Measurements from ENCODE around the gene RFX2.

The RFX2 gene

DNA sequence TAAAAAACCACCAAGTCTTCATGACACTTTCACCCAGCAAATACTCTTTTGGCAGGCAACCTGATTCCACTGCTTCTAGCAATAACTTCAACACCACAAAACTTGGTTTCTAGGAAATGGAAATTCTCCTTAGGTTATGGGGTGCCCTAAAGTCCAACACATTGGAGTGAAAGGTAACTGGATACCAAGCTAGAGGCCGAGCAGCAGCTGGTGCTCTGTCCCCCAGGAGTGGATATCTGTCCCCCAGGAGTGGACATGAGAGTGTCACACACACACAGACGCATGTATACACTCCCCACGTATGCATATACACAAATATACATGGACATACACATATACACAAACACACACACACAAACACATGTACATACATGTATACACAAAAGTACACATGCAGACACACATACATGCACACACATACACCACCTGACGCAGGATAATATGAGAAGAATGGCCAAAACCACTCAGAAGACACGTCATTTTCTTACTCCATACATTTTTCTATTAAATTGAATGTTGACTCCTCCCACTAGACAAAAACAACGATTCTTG lies 50.8 kb downstream of the RFX2 start:
- Histone ChIP-seq H4K91ac (ENCODE audit: low read depth, low read length, poor library complexity) (no peak overlapping the region), H3K18ac (ENCODE audit: low read length) (no peak overlapping the region), H3K23ac (ENCODE audit: low read depth, low read length, poor library complexity) (no peak overlapping the region), H3K36me3 (replicated peaks in 1 of 2; ENCODE audit: control insufficient read depth in 2 of 2, insufficient read depth in 2 of 2, low read length in 2 of 2) (peaks cover 2 to 12% of the 10 kb centered on the region in 2 donors), H2BK12ac (ENCODE audit: low read length) (no peak overlapping the region), H2BK120ac (ENCODE audit: low read depth, low read length) (no peak overlapping the region), H3K4me1 (ENCODE audit: control insufficient read depth in 2 of 2, insufficient read depth in 1 of 2, low read depth in 1 of 2, low read length in 2 of 2) (peaks cover 21 to 26% of the 10 kb centered on the region in 2 donors), H3K79me1 (ENCODE audit: low read depth, low read length) (no peaks in the 10 kb centered on the region), H3K4me2 (ENCODE audit: insufficient read depth, low read length, poor library complexity, severe bottlenecking) (no peak overlapping the region), H2BK15ac (ENCODE audit: low read length) (no peak overlapping the region), H4K8ac (ENCODE audit: low read depth, low read length) (no peak overlapping the region), H3K4ac (ENCODE audit: low read length) (no peak overlapping the region), H3K14ac (ENCODE audit: low read length) (no peak overlapping the region), H2AFZ (ENCODE audit: low read length) (no peak overlapping the region), H3K27me3 (ENCODE audit: control insufficient read depth in 3 of 3, insufficient read depth in 3 of 3, low read depth in 1 of 3, low read length in 3 of 3) (no peaks in the 10 kb centered on the region), H3K9ac (ENCODE audit: low read depth, low read length, poor library complexity) (no peak overlapping the region), H2AK5ac (ENCODE audit: low read depth, low read length) (no peak overlapping the region), H3K27ac (replicated peaks; ENCODE audit: low read length) (no peak overlapping the region), H3K9me3 (replicated peaks in 1 of 2; ENCODE audit: control insufficient read depth in 2 of 2, insufficient read depth in 1 of 2, low read depth in 1 of 2, low read length in 2 of 2) (peaks cover 0 to 11% of the 10 kb centered on the region in 2 donors), H2BK5ac (ENCODE audit: low read length) (no peak overlapping the region), H3K4me3 (ENCODE audit: low read length in 2 of 2) (no peak overlapping the region)
- WGBS, 2 donors (ENCODE audit: extremely low coverage in 2 of 2, insufficient read length in 2 of 2, insufficient replicate concordance in 1 of 2), result no CpG with 5 or more reads among the region's 6 CpGs
- DNase-seq (ENCODE audit: low spot score), result no peak

GRCh38 chr19:6058518-6059201 lies 51.6 kb downstream of the RFX2 start:
- Histone ChIP-seq H2BK5ac (ENCODE audit: low read length) (no peak overlapping the region), H3K14ac (ENCODE audit: low read length) (no peak overlapping the region), H4K91ac (ENCODE audit: low read depth, low read length, poor library complexity) (no peak overlapping the region), H3K36me3 (replicated peaks in 1 of 2; ENCODE audit: control insufficient read depth in 2 of 2, insufficient read depth in 2 of 2, low read length in 2 of 2) (peaks cover 2 to 6% of the 10 kb centered on the region in 2 donors), H3K27ac (replicated peaks; ENCODE audit: low read length) (no peak overlapping the region), H3K4me3 (ENCODE audit: low read length in 2 of 2) (no peak overlapping the region), H3K9ac (ENCODE audit: low read depth, low read length, poor library complexity) (no peak overlapping the region), H3K18ac (ENCODE audit: low read length) (no peak overlapping the region), H3K9me3 (replicated peaks in 1 of 2; ENCODE audit: control insufficient read depth in 2 of 2, insufficient read depth in 1 of 2, low read depth in 1 of 2, low read length in 2 of 2) (peaks cover 0 to 11% of the 10 kb centered on the region in 2 donors), H2BK15ac (ENCODE audit: low read length) (no peak overlapping the region), H3K27me3 (ENCODE audit: control insufficient read depth in 3 of 3, insufficient read depth in 3 of 3, low read depth in 1 of 3, low read length in 3 of 3) (no peaks in the 10 kb centered on the region), H4K8ac (ENCODE audit: low read depth, low read length) (no peak overlapping the region), H2BK12ac (ENCODE audit: low read length) (no peak overlapping the region), H2AK5ac (ENCODE audit: low read depth, low read length) (peak overlapping the region; percentile 83), H2AFZ (ENCODE audit: low read length) (no peak overlapping the region), H2BK120ac (ENCODE audit: low read depth, low read length) (no peak overlapping the region), H3K4me2 (ENCODE audit: insufficient read depth, low read length, poor library complexity, severe bottlenecking) (no peak overlapping the region), H3K79me1 (ENCODE audit: low read depth, low read length) (no peaks in the 10 kb centered on the region), H3K23ac (ENCODE audit: low read depth, low read length, poor library complexity) (no peak overlapping the region), H3K4ac (ENCODE audit: low read length) (no peak overlapping the region), H3K4me1 (ENCODE audit: control insufficient read depth in 2 of 2, insufficient read depth in 1 of 2, low read depth in 1 of 2, low read length in 2 of 2) (peaks cover 20 to 21% of the 10 kb centered on the region in 2 donors)
- WGBS, 2 donors (ENCODE audit: extremely low coverage in 2 of 2, insufficient read length in 2 of 2, insufficient replicate concordance in 1 of 2), result no CpG with 5 or more reads among the region's 17 CpGs
- no peak for DNase-seq (ENCODE audit: low spot score)

DNA sequence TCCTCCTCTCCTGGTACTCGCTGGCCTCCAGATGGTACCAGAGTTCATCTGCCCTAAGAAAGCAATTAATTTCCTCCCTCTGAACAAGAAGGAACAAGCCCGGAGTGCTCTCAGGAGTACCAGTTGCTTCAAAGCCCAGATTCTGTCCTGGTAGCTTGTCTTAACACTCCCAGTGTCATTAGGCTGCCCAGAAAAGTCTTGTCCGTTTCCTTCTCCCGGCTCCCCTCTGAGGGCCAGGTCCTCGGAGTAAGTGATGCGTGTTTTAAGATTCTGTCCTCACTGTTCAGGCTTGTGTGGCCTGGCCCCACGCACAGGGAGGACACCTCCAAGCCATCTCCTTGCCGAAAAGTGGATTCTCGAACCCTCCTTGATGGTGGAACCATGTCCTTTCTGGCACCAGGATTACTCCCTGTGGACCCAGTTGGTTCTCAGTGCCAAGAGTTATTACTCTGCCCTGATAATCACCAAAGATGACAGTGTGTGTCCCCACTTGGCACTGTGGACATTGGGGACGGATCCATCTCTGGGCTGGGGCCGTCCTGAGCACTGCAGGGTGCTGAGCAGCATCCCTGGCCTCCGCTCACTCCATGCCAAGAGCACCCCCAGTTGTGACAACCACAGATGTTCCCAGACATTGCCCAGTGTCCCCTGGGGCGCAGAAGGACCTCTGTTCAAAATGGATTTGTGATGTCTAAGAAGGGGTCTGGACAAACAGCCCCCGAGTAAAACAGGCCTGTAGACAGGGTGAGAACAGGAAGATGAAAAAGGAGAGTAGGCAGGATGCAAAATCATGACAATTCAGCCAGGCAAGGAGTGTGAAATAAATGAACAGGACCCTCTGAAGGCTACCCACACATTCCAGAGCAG lies 52.4 kb downstream of the RFX2 start:
- Histone ChIP-seq H3K9ac (ENCODE audit: low read depth, low read length, poor library complexity) (peak overlapping the region; percentile 1), H3K23ac (ENCODE audit: low read depth, low read length, poor library complexity) (no peak overlapping the region), H2AFZ (ENCODE audit: low read length) (no peak overlapping the region), H3K4ac (ENCODE audit: low read length) (no peak overlapping the region), H4K91ac (ENCODE audit: low read depth, low read length, poor library complexity) (no peak overlapping the region), H2BK12ac (ENCODE audit: low read length) (no peak overlapping the region), H2AK5ac (ENCODE audit: low read depth, low read length) (peak overlapping the region; percentile 83), H3K4me1 (ENCODE audit: control insufficient read depth in 2 of 2, insufficient read depth in 1 of 2, low read depth in 1 of 2, low read length in 2 of 2) (peaks cover 20 to 21% of the 10 kb centered on the region in 2 donors), H2BK15ac (ENCODE audit: low read length) (no peak overlapping the region), H3K27ac (replicated peaks; ENCODE audit: low read length) (no peak overlapping the region), H3K79me1 (ENCODE audit: low read depth, low read length) (no peaks in the 10 kb centered on the region), H3K4me2 (ENCODE audit: insufficient read depth, low read length, poor library complexity, severe bottlenecking) (no peak overlapping the region), H3K36me3 (replicated peaks in 1 of 2; ENCODE audit: control insufficient read depth in 2 of 2, insufficient read depth in 2 of 2, low read length in 2 of 2) (peaks cover 2 to 6% of the 10 kb centered on the region in 2 donors), H3K18ac (ENCODE audit: low read length) (peak overlapping the region; percentile 30), H3K9me3 (replicated peaks in 1 of 2; ENCODE audit: control insufficient read depth in 2 of 2, insufficient read depth in 1 of 2, low read depth in 1 of 2, low read length in 2 of 2) (peaks cover 0 to 11% of the 10 kb centered on the region in 2 donors), H2BK5ac (ENCODE audit: low read length) (no peak overlapping the region), H4K8ac (ENCODE audit: low read depth, low read length) (no peak overlapping the region), H3K27me3 (ENCODE audit: control insufficient read depth in 3 of 3, insufficient read depth in 3 of 3, low read depth in 1 of 3, low read length in 3 of 3) (no peaks in the 10 kb centered on the region), H3K4me3 (ENCODE audit: low read length in 2 of 2) (no peak overlapping the region), H2BK120ac (ENCODE audit: low read depth, low read length) (no peak overlapping the region), H3K14ac (ENCODE audit: low read length) (no peak overlapping the region)
- no peak for DNase-seq (ENCODE audit: low spot score)
- no CpG with 5 or more reads among the region's 14 CpGs for WGBS, 2 donors (ENCODE audit: extremely low coverage in 2 of 2, insufficient read length in 2 of 2, insufficient replicate concordance in 1 of 2)
